B cell (primary cell): ENCODE results near the gene MIX23.

Experiments used
- CTCF ChIP-seq: fragments of 200-600 bp; IDR thresholded peaks from one replicate; pipeline ENCODE4 v1.8.0; 2022; ENCODE audit warnings: antibody characterized with exemption, mild to moderate bottlenecking
- EZH2 ChIP-seq: IDR thresholded peaks from 2 replicates; pipeline ENCODE4 v1.6.1; 2012; ENCODE audit warnings: borderline replicate concordance, low read depth, mild to moderate bottlenecking, moderate library complexity, low read length; ENCODE audit not compliant: insufficient read depth, poor library complexity, severe bottlenecking

GRCh38 chr3:122382888-122383666 lies at the start of gene MIX23:
- TF ChIP-seq CTCF, result no peak
- no peak for TF ChIP-seq EZH2
